ENCODE results near the gene CTNNBL1.
"Not testable (repeated sequence)": the region's sequence is repeated elsewhere in the genome, so short reads cannot be mapped to it uniquely, and the experiment has no call there.

The CTNNBL1 gene

DNA sequence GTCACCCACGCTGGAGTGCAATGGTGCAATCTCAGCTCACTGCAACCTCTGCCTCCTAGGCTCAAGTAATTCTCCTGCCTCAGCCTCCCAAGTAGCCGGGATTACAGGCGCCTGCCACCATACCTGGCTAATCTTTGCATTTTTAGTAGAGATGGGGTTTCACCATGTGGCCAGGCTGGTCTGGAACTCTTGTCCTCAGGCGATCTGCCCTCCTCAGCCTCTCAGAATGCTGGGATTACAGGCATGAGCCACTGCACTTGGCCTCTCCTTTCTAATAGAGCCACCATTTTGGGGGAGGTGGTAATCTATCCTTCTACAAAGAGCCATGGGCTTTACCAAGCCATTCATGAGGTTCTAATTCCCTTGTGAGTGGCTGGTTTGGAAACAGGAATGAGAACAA, 14.1 kb upstream of the CTNNBL1 start:
- DNase-seq, result not testable (repeated sequence)

DNA sequence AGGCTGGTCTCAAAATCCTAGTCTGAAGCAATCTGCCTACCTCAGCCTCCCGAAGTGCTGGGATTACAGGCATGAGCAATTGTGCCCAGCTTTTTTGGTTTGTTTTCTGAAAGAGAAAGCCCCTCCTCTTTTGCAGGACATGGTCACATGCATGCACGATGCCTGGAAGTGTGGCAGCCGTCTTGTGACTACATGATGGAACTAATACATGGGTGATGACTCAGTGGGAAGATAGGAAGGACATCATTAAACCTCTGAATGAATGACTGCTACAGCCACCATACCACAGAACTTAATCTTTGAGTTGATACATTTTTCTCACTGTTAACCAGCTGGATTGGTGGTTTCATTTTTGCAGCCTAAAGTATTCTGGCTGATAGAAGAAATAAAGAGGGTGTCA, 13.4 kb upstream of the CTNNBL1 start:
- DNase-seq, result no peak

DNA sequence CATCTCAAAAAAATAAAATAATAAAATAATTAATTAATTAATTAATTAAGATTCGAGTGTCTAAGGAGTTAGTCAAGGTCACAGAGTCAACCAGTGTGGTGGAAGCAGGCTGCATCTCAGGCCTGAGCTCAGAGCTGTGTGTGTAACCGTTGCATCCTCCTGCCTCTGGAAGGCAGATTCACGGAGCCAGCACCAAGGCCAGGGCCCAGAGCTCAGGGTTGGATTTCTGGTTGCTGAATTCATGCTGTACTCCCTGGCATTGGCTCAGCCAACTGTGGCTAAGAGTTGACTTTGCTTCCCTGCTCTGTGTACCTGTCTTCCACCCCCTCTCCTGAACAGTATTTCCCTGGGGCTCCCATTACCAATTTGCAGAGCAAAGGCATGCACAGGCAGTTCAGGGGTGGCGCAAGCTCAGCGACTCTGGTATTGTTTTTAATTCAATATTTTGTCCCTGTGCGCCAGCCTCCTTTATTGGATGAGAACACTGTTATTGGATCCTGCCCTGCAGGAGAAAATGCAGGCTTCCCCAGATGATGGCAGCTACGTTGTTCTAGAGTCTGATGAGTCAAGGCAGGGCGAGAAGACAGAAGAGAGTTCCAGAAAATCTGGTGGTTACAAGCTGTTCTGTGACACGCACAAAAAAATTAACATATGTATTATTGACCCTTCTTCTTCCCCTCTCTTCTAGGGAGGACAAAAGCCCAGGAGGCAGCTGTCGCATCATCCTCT, 12.3 kb upstream of the CTNNBL1 start:
- DNase-seq, result no peak

DNA sequence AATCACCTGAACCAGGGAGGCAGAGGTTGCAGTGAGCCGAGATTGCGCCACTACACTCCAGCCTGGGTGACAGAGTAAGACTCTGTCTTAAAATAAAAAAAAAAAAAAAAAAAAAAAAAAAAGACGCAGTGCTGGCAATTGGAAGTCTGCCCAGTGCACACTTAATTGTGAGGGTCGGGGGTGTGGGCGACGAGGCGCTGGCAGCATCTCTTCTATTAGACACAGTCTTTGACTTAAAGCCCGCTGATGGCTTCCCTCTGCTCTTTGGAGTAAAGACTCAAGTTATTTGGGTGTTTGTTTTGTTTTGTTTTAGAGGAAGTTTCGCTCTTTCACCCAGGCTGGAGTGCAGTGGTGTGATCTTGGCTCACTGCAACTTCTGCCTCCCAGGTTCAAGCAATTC, 10.7 kb upstream of the CTNNBL1 start:
- not testable (repeated sequence) for DNase-seq

DNA sequence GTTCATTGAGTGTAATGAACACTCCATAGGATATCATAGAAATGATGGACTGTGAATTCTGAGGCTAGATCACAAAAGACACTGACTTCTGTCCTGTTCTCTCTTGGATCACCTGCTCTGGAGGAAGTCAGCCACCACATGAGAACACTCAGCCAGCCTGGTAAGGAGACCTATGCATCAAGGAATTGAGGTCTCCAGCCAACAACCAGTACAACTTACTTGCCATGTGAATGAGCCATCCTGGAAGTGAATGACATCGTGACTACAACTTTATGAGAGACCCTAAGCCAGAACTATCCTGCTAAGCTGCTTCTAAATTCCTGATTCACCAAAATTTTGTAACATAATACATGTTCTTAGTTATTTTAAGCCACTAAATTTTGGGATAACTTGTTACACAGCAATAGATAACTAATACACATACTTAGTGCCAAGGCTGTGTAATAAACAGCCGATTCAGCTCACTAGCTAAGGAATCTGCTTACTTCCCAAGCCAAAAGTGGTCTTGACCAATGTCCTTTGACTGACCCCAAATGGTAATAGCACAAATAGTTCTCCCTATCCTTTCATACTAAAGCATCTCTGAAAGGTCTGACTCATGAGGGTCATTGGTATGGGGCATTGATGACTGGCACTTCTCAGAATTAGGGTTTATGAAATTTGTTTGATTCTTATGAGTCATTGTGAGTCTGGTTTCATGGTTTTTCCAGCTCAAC, 6.9 kb upstream of the CTNNBL1 start:
- DNase-seq, result no peak

DNA sequence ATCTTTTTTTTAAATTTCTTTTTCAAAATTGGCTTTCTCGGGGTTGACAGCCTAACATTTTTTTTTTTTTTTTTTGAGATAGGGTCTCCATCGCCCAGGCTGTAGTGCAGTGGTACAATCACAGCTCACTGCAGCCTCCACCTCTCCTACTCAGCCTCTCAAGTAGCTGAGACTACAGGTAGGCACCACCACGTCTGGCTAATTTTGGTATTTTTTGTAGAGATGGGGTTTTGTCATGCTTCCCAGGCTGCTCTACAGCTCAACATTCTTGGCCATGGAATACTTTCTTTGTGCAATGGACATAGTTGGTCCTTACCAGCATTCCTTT, 6.4 kb upstream of the CTNNBL1 start:
- DNase-seq, result no peak

DNA sequence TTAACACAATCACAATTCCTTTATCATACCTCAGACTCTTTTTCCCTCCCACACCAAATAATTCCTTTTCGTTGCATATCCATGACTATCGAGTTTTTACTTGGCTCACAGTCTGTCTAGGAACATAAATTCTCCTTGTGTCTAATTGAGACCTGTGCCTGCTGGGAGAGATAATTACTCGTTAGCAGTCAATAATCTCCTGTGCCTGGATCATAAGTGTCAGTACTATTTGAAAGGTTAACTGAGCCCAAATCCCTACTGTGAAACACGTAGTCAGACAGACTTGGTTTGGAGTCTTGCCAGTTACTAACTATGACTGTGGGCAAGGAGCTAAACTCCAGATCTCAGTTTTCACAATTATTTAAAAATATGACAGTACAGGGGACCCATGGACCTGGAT, 5.7 kb upstream of the CTNNBL1 start:
- no peak for DNase-seq

DNA sequence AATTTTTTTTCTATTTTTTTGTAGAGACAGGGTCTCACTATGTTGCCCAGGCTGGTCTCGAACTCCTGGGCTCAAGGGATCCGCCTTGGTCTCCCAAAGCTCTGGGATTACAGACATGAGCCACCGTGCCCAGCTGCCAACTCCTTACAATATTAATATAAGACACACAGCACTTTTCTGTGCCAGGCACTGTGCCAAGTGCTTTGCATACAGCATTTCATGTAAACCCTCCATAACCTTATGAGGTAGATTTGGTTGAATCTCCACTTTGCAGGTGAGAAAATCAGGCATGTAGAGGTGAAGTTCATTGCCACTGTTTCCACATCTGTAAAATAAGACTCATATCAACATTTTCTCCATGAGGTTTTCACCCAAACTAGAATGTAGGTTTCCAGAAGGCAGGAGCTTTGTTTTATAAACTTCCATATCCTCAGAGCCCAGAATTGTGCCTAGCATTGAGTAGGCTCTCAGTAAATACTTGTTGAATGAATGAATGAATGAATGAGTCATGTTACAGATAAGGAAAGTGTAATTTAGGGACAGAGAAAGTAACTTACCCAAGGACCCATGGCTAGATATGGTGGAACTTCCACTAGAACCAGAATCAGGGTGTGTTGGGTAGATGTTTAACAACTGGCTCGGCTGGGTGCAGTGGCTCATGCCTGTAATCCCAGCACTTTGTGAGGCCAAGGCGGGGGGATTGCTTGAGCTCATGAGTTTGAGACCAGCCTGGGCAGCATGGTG, 3.0 kb upstream of the CTNNBL1 start:
- DNase-seq, result no peak

DNA sequence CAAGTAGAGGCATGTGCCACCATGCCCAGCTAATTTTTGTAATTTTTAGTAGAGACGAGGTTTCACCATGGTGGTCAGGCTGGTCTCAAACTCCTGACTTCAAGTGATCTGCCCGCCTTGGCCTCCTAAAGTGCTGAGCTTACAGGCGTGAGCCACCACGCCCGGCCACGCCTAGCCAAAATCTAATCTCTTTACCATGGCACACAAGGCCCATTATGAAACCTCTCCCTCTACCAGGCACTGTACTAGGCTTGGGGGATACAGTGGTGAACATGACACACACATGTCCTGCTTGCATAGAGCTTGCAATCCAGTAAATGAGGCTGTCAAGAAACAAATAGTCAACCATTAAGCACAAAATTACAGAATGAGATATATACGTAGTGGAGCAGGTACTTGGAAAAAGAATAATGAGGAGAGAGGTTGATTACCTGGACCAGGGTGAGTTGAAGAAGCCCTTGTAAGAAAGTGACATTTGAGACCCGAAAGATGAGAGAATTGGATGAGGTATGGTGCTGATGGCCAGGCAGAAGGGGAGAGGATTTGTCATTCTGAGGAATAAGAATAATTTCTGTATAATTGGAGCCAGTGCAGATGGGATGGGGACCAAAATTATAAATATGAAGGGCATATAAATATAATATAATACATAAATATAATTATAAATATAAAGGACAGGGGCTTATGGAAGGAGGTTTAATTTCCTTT, 1.2 kb upstream of the CTNNBL1 start:
- DNase-seq, result no peak

DNA sequence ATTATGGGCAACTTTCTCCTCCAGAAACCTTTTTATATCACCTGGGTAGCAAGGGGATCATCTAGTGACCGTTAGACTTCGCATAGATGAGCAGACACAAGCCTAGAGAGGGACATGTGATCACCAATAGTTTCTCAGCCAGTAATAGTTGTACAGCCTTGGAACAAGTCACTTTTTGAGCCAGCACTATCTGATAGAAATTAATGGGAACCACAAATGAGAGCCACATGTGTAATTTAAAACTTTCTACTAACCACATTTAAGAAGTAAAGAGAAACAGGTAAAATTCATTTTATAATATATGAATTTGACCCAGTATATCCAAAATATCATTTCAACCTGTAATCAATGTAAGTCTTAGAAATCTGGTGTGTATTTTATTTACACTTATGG, 592 bp upstream of the CTNNBL1 start:
- no peak for DNase-seq

DNA sequence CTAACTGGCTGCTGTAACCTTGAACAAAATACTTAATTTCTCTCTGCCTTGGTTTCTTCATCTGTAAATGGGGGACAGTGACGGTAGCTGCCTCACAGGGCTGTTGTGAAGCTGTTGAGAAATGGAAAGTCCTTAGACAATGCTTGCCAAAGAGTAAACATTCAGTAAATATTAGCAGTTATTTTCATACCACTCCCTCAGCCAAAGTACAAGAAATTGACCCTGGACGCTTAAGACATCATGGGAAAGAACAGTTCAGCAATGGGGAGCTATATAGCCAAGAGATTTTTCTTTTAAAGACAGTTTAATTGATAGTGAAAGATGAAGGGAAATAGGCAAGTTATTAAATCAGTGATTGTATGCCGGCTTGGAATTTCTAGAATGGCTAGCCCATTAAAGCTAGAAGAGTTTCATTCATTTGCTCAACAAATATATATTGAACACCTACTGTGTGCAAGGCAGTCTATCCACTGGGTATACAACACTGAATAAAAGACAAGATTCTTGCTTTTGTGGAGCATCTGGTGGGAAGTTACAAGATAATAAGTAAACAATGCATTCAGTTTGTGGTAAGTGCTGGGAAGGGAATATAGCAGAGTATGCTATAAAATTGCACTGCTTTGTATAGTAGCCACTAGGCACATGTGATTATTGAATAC, 2.0 kb downstream of the CTNNBL1 start:
- no peak for DNase-seq

DNA sequence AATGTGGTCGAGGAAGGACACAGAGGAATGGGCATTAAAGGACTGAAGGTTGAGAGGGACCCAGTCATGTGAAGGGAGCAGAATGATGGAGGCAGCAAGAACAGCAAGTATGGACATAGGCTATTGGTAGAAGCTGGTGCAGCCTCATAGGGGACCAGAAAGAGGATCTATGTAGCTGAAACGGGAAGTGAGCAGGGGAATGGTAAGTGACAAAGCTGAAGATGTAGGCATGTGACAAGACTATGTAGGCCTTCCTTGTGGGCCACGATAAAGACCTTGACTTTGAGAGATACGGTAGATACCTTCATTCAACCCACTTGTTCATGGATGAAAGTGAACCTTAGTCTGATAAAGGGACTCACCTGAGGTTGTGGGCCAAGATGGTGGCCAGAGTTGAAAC, 3.5 kb downstream of the CTNNBL1 start:
- no peak for DNase-seq

DNA sequence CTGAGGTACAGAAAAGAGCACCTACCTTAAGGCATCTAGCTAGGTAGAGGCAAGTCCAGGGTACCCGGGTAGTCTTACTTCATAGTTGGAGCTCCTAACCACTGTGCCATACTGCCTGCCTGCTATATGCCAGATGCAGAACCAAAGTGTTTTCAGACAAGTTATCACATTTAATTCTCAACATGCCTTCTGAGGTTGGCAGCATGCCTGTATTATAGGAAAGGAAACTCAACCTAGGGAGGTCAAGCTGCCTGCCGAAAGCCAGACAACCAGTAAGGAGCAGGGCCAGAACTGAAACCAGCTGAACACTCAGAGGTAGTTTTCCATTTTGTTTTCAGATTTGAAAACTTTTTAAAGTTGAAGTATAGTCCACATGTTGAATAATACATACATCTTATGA, 5.4 kb downstream of the CTNNBL1 start:
- DNase-seq, result no peak

DNA sequence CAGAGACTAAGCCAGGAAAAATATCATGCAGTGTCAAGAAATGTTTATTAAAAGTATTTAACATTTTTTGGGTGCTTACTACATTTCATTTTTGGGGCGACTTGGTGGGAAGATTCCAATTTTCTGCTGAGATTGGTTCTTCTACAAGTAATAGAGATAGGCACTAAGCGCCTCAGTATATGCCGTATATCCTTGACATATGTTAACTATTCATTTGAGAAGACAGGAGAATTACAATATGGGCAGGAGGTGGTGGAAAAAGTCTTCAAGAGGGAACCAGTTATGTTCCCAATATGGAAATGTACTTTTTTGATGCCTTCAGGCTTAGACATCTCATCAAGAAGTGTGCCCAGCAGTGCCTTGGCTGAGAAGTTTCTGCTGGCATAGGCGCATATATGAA, 6.5 kb downstream of the CTNNBL1 start:
- DNase-seq, result no peak

DNA sequence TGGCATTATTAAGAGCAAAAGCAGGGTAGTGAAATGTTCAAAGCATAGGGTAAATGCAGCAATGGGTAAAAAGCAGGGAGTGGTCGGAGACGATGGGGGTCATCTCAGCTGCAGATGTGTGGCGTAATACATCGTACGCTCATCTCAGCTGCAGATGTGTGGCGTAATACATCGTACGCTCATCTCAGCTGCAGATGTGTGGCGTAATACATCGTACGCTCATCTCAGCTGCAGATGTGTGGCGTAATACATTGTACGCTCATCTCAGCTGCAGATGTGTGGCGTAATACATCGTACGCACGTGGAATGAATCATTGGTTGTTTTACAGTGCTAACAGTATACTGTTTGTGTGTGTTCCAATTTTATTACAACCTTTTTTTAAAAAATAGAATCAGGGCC, 7.8 kb downstream of the CTNNBL1 start:
- not testable (repeated sequence) for DNase-seq

DNA sequence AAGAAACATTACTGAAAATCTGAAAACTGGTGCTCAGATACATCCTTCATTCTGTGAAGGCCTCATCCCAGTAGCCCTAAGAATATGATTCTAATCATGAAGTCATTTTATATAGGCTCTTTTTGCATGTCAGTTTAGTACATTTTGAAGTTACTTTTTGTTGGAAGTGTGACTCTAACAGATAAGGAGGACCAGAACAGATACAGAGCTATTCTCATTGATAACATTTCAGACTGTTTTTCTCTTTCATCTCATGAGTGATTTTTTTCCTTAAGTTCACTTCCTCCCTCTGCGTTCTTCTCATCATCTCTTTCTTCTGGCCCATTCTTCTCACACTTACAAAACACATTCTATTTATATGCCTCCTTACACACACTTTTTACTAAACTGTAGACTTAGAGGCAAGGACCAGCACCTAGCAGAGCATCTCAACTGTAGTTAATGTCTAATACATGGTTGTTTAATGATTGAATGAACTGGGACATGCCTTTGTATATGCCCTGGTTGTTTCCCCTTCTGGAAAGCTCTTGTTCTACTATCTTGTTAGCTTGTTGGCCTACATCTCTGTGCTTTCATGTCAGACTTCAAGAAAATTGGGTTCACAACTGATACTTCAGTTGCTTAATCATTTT, 8.7 kb downstream of the CTNNBL1 start:
- no peak for DNase-seq

DNA sequence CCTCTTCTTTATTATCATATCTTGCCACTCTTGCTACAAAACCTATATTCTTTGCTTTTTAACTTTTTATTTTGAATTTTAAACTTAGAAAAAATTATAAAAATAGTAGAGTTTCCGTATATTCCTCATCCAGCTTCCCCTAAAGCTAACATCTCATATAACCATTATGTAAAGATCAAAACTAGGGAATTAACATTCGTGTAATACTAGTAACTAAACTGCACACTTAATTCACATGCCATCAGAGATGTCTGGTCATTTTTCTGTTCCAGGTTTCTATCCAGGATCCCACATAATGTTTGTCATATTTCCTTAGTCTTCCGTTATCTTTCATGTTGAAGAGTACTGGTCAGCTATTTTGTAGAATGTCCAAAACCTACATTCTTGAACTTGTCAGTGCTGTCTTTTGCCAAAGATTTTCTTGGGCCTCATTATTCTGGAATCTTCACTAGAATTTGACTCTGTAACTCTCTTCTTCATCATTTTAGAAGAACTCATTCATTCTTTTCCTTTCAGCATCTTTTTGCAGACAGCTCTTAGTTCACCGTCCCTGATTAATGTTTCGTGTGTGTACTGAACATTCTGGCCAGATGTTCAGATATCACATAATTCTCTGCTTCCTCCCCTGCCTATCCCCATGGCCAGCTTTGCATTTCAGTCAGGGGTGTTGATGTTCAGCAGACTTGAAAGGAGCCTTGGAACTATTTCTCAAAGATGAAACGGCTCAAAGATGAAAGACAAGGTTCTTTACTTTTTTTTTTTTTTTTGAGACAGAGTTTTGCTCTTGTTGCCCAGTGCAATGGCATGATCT, 9.4 kb downstream of the CTNNBL1 start:
- no peak for DNase-seq

DNA sequence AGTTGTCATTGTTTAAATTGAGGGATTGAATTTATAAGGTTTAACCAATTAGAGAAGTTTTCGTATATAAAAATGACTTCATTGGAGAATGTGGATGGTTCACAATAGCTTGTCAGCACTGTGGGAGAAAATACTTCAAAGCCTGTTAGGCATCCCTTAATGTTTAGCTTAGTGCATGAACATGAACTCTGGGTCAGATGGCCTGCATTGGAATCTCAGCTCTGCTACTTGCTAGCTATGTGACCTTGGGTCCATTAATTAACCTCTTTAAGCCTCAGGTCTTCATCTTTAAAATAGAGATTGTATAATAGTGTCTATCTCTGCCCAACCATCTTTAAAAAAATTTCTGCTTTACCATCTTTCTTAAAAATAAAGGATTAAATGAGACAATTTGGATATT, 11.1 kb downstream of the CTNNBL1 start:
- DNase-seq, result no peak

DNA sequence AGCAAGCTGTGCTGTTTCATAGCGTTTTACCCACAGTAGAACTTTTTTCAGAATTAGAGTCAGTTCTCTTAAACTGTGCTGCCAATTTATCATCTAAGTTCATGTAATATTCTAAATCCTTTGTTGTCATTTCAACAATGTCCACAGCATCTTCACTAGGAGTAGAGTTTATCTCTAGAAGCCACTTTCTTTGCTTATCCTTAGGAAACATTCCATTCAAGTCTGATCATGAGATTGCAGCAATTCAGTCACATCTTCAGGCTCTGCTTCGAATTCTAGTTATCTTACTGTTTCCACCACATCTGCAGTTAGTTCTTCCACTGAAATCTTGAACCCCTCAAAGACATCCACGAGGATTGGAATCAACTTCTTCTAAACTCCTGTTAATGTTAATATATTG, 12.5 kb downstream of the CTNNBL1 start:
- no peak for DNase-seq

DNA sequence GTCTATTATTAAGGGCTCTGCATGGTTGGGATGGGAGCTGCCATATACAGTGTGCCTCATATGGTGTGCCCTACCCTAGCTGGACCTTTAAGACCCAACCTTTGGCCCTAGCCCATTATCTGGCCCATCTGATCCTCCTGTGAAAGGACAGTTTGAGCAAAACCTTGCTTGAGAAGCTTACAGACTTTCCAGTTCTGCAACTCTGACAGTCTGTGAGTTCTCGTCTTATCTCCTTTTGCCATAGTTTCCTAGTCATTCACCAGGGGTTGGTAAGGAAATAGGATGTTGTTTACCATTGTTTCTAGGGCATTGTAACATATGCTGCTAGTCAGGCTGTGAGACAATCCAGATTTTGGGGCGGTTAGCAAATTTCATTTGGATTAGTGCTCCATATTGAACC, 17.2 kb downstream of the CTNNBL1 start:
- DNase-seq, result no peak
